WERI-Rb-1 (cell line): ENCODE data around the gene TAF3.

Experiments used
- DNase-seq: peaks from one replicate; pipeline ENCODE4 v3.0.0-alpha.2; 2020
- H3K27ac ChIP-seq: fragments of 250-450 bp; sonication (Bioruptor Pico); 2 replicates; pipeline ENCODE4 v1.5.1; 2020; ENCODE audit warnings: mild to moderate bottlenecking, moderate library complexity
- H3K27me3 ChIP-seq: fragments of 250-450 bp; sonication (Bioruptor Pico); 2 replicates; pipeline ENCODE4 v1.5.1; 2021; ENCODE audit warnings: mild to moderate bottlenecking, low read depth, moderate library complexity; ENCODE audit not compliant: insufficient read depth, severe bottlenecking
- H3K36me3 ChIP-seq: fragments of 250-450 bp; sonication (Bioruptor Pico); 2 replicates; pipeline ENCODE4 v1.5.1; 2020; ENCODE audit warnings: mild to moderate bottlenecking, moderate library complexity
- H3K4me3 ChIP-seq: 2 replicates; pipeline ENCODE4 v1.5.1; 2011; ENCODE audit warnings: low read depth, mild to moderate bottlenecking, control low read depth, low read length
- H3K9me3 ChIP-seq: fragments of 250-450 bp; sonication (Bioruptor Pico); 2 replicates; pipeline ENCODE4 v1.5.1; 2021; ENCODE audit warnings: mild to moderate bottlenecking, moderate library complexity; ENCODE audit not compliant: severe bottlenecking
- TF ChIP-seq, protein P1 (sequence below): IDR thresholded peaks from 2 replicates; pipeline ENCODE4 v1.5.1; 2011; ENCODE audit warnings: low read depth, mild to moderate bottlenecking, control low read depth, inconsistent platforms, low read length

TAF3 gene

DNA sequence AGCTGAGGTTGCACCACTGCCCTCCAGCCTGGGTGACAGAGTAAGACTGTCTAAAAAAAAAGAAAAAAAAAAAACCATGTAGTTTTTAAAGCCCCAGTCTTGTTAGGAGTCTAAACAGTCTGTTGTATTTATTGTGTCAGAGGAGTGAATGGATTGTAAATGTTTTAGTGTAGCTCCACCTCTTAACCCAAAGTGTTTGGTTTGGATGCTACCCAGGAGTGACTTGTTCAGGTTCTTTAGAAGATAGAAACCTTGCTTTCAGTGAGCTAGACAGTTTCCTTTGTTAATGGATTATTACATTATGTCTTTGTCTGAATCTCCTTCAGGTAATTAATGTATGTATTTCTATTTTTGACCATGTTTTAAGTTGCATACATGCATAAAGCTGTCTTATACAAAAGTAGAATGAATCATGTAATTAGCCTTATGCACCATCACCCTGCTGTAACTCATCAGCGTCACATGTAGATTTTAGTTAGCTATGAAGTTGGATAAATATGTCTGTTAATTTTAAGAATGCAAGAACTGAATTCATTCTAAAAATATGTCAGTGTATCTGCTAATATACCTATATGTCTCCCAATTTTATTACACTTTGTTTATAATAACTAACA lies 97.7 kb downstream of the TAF3 start:
- H3K27ac ChIP-seq = no peak overlapping the region
- no peak for DNase-seq
- no peaks in the 10 kb centered on the region for H3K9me3 ChIP-seq
- H3K4me3 ChIP-seq = no peak overlapping the region
- H3K36me3 ChIP-seq = no peaks in the 10 kb centered on the region
- TF ChIP-seq, protein P1, sequence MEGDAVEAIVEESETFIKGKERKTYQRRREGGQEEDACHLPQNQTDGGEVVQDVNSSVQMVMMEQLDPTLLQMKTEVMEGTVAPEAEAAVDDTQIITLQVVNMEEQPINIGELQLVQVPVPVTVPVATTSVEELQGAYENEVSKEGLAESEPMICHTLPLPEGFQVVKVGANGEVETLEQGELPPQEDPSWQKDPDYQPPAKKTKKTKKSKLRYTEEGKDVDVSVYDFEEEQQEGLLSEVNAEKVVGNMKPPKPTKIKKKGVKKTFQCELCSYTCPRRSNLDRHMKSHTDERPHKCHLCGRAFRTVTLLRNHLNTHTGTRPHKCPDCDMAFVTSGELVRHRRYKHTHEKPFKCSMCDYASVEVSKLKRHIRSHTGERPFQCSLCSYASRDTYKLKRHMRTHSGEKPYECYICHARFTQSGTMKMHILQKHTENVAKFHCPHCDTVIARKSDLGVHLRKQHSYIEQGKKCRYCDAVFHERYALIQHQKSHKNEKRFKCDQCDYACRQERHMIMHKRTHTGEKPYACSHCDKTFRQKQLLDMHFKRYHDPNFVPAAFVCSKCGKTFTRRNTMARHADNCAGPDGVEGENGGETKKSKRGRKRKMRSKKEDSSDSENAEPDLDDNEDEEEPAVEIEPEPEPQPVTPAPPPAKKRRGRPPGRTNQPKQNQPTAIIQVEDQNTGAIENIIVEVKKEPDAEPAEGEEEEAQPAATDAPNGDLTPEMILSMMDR = no peak
- H3K27me3 ChIP-seq = no peaks in the 10 kb centered on the region

DNA sequence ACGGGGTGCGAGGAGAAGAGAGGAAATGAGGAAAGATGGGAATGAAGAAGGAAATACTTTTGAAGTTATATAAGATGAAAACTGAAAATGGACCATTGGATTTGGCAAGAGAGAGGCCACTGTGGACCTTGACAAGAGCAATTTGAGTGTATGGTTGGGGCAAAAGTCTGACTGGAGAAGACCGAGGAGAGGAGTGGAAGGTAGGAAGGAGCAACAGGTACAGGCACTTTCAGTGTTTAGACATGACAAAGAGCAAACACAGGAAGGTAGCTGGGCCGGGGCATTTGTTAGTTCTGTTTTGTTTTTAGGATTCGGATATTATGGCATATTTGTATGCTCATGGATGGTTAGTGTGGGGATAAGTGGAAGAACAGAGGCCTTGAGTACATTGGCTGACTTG lies 99.4 kb downstream of the TAF3 start:
- no peak for DNase-seq
- H3K9me3 ChIP-seq = no peaks in the 10 kb centered on the region
- TF ChIP-seq, protein P1 = no peak
- H3K27me3 ChIP-seq = no peaks in the 10 kb centered on the region
- no peak overlapping the region for H3K4me3 ChIP-seq
- no peaks in the 10 kb centered on the region for H3K36me3 ChIP-seq
- H3K27ac ChIP-seq = no peak overlapping the region

DNA sequence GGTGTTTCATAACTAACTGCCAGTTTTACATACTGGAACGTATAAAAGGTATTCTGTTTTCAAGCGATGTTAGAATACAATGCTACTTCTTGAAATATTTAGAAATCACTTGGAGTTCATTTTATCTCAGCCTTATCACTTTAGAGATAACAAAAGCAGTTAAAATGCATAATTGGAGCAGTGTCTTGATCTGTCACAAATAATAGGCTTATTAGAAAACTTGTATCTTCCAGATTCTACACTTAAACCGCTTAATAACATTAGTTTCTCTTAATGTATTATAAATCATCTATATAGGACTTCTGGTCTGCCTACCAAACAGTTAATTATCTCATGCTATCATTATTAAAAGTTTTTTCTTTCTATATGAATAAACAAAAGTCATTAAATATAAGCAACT lies 104.4 kb downstream of the TAF3 start:
- Histone ChIP-seq H3K36me3 (no peaks in the 10 kb centered on the region), H3K9me3 (no peaks in the 10 kb centered on the region), H3K27ac (no peak overlapping the region), H3K27me3 (no peaks in the 10 kb centered on the region), H3K4me3 (no peak overlapping the region)
- DNase-seq = no peak
- TF ChIP-seq, protein P1 = no peak

DNA sequence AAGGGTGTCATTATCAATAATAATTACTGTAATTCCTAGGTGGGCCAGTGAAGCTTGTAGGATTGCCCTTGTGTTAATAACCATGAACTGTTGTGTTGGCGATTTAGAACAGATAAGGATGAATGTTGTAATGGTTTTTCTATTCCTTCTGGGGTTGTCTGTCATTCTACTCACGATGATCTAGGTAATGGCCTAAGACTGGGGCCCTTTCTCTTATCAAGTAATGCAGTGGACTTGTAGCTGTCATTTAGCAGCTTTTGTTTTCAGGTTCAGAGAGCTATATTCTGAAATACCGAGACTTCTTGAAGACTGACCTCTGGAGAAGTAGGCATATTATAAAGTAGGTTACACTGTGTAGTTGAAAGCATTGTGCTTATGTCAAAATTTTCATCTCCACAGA lies 110.2 kb downstream of the TAF3 start:
- Histone ChIP-seq H3K4me3 (no peak overlapping the region), H3K27me3 (no peaks in the 10 kb centered on the region), H3K36me3 (no peaks in the 10 kb centered on the region), H3K27ac (no peak overlapping the region), H3K9me3 (no peaks in the 10 kb centered on the region)
- TF ChIP-seq, protein P1 = no peak
- no peak for DNase-seq

DNA sequence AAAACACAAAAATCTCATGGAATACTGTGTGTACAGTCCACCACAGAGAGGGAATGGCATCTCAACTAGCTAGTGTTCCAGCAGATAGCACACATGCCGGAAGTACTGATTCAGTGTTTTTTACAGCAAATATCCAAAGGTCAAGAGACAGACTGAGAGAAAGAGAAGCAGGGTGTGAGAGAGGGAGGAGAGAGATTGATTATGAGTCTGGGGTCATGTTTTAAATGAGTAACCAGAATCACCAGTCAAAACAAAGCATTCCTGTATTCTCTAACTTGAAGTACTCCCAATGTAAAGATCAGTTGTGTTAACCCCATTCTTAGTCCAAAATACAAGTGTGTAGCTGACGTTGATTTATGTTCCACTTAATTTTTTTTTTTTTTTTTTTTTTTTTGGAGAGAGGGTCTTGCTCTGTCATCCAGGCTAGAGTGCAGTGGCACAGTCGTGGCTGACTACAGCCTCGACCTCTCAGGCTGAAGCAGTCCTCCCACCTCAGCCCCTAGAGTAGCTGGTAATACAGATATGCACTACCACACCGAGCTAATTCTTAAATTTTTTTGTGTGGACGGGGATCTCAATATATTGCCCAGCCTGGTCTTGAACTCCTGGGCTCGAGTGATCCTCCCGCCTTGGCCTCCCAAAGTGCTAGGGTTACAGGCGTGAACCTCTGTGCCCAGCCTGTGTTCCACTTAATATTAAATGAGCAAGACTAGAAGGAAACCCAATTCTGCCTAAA lies 114.2 kb downstream of the TAF3 start:
- no peaks in the 10 kb centered on the region for H3K36me3 ChIP-seq
- DNase-seq = no peak
- H3K4me3 ChIP-seq = no peak overlapping the region
- H3K27me3 ChIP-seq = no peaks in the 10 kb centered on the region
- no peak overlapping the region for H3K27ac ChIP-seq
- TF ChIP-seq, protein P1 = no peak
- H3K9me3 ChIP-seq = no peaks in the 10 kb centered on the region
